Cardiac muscle cell (in vitro differentiated cells and primary cell): ENCODE measurements around the gene LCN1. TPM values are rescaled to one million over a fixed set of nuclear protein-coding genes. Genes with fewer than 3 reads are reported as not detected.
A peak's percentile ranks its signal among the peaks of the same experiment; 100 is the strongest.

ENCODE experiments used
- DNase-seq, 2 donors: peaks; one replicate each; pipeline versions ENCODE4 v3.0.0 to v3.0.0-alpha.2; 2010 to 2017; ENCODE audit warnings: low read depth in 1 of 2, low spot score in 1 of 2
- H3K27ac ChIP-seq: fragments of 200-600 bp; sonication (generic); 2 replicates; pipeline ENCODE4 v1.5.1; 2016
- H3K27me3 ChIP-seq: fragments of 200-600 bp; sonication (generic); 2 replicates; pipeline ENCODE4 v1.6.0; 2016; ENCODE audit warnings: control low read depth
- H3K36me3 ChIP-seq: fragments of 200-600 bp; sonication (generic); 2 replicates; pipeline ENCODE4 v1.5.1; 2016; ENCODE audit warnings: control low read depth
- H3K4me1 ChIP-seq: fragments of 200-600 bp; sonication (generic); 2 replicates; pipeline ENCODE4 v1.8.1; 2017; ENCODE audit warnings: low read depth, mild to moderate bottlenecking, mixed run types
- H3K4me3 ChIP-seq: fragments of 200-600 bp; sonication (generic); 2 replicates; pipeline ENCODE4 v1.5.1; 2016; ENCODE audit warnings: mild to moderate bottlenecking
- H3K9me3 ChIP-seq: fragments of 200-600 bp; sonication (generic); 2 replicates; pipeline ENCODE4 v1.5.1; 2017; ENCODE audit warnings: low read depth, mild to moderate bottlenecking, control low read depth
- CTCF ChIP-seq: IDR thresholded peaks from 2 replicates; pipeline ENCODE4 v1.5.1; 2012; ENCODE audit warnings: low read depth, mild to moderate bottlenecking, low read length
- polyA plus RNA-seq: library from polyadenylated mRNA; unstranded; fragments of >200 nt; fragmentation: Nextera tagmentation; extraction: Ambion mirVana; gene quantifications from 2 replicates; pipeline ENCODE4 v1.2.1, GENCODE V29; 2016
- total RNA-seq: library from RNA; depleted of rRNA; stranded (reverse); fragments of >200 nt; gene quantifications from 2 replicates; pipeline ENCODE4 v1.2.3, GENCODE V29; 2016

The LCN1 gene
- total and polyA plus RNA-seq, 2 experiments from 2014 or later, result 0.37 TPM; not detected in 1

- no peak overlapping the region for H3K27ac ChIP-seq
- peaks cover 11% of the 10 kb centered on the region for H3K4me1 ChIP-seq
- H3K9me3 ChIP-seq, result no peaks in the 10 kb centered on the region
- no peak for TF ChIP-seq CTCF
- no peaks in the 10 kb centered on the region for H3K27me3 ChIP-seq
- H3K36me3 ChIP-seq, result peaks cover 11% of the 10 kb centered on the region
- no peak overlapping the region for H3K4me3 ChIP-seq
- DNase-seq, result no peak
These were observed 18.9 kb upstream of the LCN1 start for GRCh38 chr9:135502168-135502872.

GRCh38 chr9:135502873-135503321, 18.3 kb upstream of the LCN1 start:
- H3K9me3 ChIP-seq, result no peaks in the 10 kb centered on the region
- no peak overlapping the region for H3K4me3 ChIP-seq
- H3K4me1 ChIP-seq, result peaks cover 11% of the 10 kb centered on the region
- H3K27me3 ChIP-seq, result no peaks in the 10 kb centered on the region
- no peak for DNase-seq
- H3K36me3 ChIP-seq, result peaks cover 11% of the 10 kb centered on the region
- no peak for TF ChIP-seq CTCF
- no peak overlapping the region for H3K27ac ChIP-seq

- Histone ChIP-seq H3K9me3 (no peaks in the 10 kb centered on the region), H3K4me3 (no peak overlapping the region)
- DNase-seq, result no peak
These were observed 17.6 kb upstream of the LCN1 start for GRCh38 chr9:135503371-135504261.

GRCh38 chr9:135504262-135505243, 16.7 kb upstream of the LCN1 start:
- H3K9me3 ChIP-seq, result no peaks in the 10 kb centered on the region
- peak; percentile 75 to 79 for DNase-seq
- TF ChIP-seq CTCF, result peak; percentile 74
- no peaks in the 10 kb centered on the region for H3K27me3 ChIP-seq
- H3K36me3 ChIP-seq, result peaks cover 11% of the 10 kb centered on the region
- H3K4me1 ChIP-seq, result peaks cover 7% of the 10 kb centered on the region
- H3K27ac ChIP-seq, result no peak overlapping the region
- H3K4me3 ChIP-seq, result no peak overlapping the region

More at GRCh38 chr9:135503371-135504261, 17.6 kb upstream of the LCN1 start:
- Histone ChIP-seq H3K27me3 (no peaks in the 10 kb centered on the region), H3K27ac (no peak overlapping the region), H3K36me3 (peaks cover 11% of the 10 kb centered on the region), H3K4me1 (peaks cover 11% of the 10 kb centered on the region)
- no peak for TF ChIP-seq CTCF
